MM.1S (cell line): Measurements from ENCODE around the gene FRY.

Source experiments
- CTCF ChIP-seq: fragments of 300-600 bp; sonication (generic); IDR thresholded peaks from 2 replicates; pipeline ENCODE4 v1.5.1; 2016; ENCODE audit warnings: antibody characterized with exemption, low read length, mixed read lengths
- EZH2phosphoT487 ChIP-seq: fragments of 300-600 bp; sonication (generic); IDR thresholded peaks from 2 replicates; pipeline ENCODE4 v1.6.1; 2018; ENCODE audit warnings: antibody characterized with exemption, low read length

- no peak for TF ChIP-seq CTCF
- no peak for TF ChIP-seq EZH2phosphoT487
These were observed 104.1 kb downstream of the FRY start for GRCh38 chr13:32135655-32136054.
